Lung (tissue), 12 donors: Measurements from ENCODE around the gene SPOP. TPM values are rescaled to one million over a fixed set of nuclear protein-coding genes. Genes with fewer than 3 reads are reported as not detected.

Source experiments
- ATAC-seq: fragments of 200-7000 bp; cut with Tn5 transposase; one replicate; pipeline ENCODE4 v1.9.1; 2020; ENCODE audit warnings: moderate number of reproducible peaks; ENCODE audit not compliant: insufficient read depth, low FRiP score
- DNase-seq, 3 donors: peaks; one replicate each; pipeline ENCODE4 v3.0.0-alpha.2; 2013 to 2017
- H3K27ac ChIP-seq, 2 donors: one replicate each; pipeline ENCODE4 v1.5.1; 2013; ENCODE audit warnings: mild to moderate bottlenecking in 2 of 2, moderate library complexity in 2 of 2, control low read depth in 1 of 2, inconsistent platforms in 1 of 2, low read depth in 1 of 2, low read length in 1 of 2
- H3K27me3 ChIP-seq, 3 donors: one replicate each; pipeline ENCODE4 v1.5.1; 2013; ENCODE audit warnings: low read length in 2 of 3; ENCODE audit not compliant: control insufficient read depth in 3 of 3, insufficient read depth in 3 of 3
- H3K36me3 ChIP-seq, 4 donors: one replicate each; pipeline ENCODE4 v1.5.1; 2013; ENCODE audit warnings: low read length in 4 of 4, mild to moderate bottlenecking in 1 of 4, moderate library complexity in 1 of 4; ENCODE audit not compliant: control insufficient read depth in 4 of 4, insufficient read depth in 4 of 4
- H3K4me1 ChIP-seq, 5 donors: one replicate each; pipeline ENCODE4 v1.5.1; 2013; ENCODE audit warnings: low read length in 5 of 5, mild to moderate bottlenecking in 2 of 5, moderate library complexity in 1 of 5; ENCODE audit not compliant: control insufficient read depth in 5 of 5, insufficient read depth in 5 of 5
- H3K4me3 ChIP-seq: one replicate; pipeline ENCODE4 v1.5.1; 2013; ENCODE audit warnings: mild to moderate bottlenecking, control low read depth, moderate library complexity
- H3K9ac ChIP-seq, 2 donors: one replicate each; pipeline ENCODE4 v1.5.1; 2013; ENCODE audit warnings: low read length in 2 of 2, control low read depth in 1 of 2; ENCODE audit not compliant: insufficient read depth in 1 of 2
- H3K9me3 ChIP-seq, 4 donors: one replicate each; pipeline ENCODE4 v1.5.1; 2013; ENCODE audit warnings: low read length in 3 of 4, mild to moderate bottlenecking in 1 of 4, moderate library complexity in 1 of 4; ENCODE audit not compliant: control insufficient read depth in 4 of 4, insufficient read depth in 3 of 4
- CTCF ChIP-seq: IDR thresholded peaks from 2 replicates; pipeline ENCODE4 v1.5.1; 2012; ENCODE audit warnings: mild to moderate bottlenecking; ENCODE audit errors: control extremely low read depth, extremely low read depth
- WGBS, 2 donors: extraction: QIAGEN DNeasy Blood & Tissue Kit; methylation state at CpG; one replicate each; pipeline ENCODE4 v1.1.7; 2013; 5-methylcytosine and 5-hydroxymethylcytosine counted together
- polyA plus RNA-seq, 2 donors: library from polyadenylated mRNA; stranded (reverse); fragments of 200-250 nt; gene quantifications; one replicate each; pipeline ENCODE4 v1.2.1, GENCODE V29; 2013
- total RNA-seq, 2 donors: library from RNA; depleted of rRNA in 1 of 2; stranded (reverse); fragments of >200 nt in 1 of 2; gene quantifications; one replicate each; pipeline ENCODE4 v1.2.1, GENCODE V29; 2014 to 2021
- donor health status: control.
- donor health status: control.
- donor health status: Bipolar disorder and iron deficiency.
- donor health status: healthy.
- donor health status: DM: yes; HTN: yes; CAD: no.

SPOP gene
- total and polyA plus RNA-seq, 4 donors, result 28.7 to 98.0 (median 64.6) TPM

GRCh38 chr17:49723423-49723822, 45.5 kb upstream of the SPOP start:
- DNase-seq, result peak; percentile 79 to 92 (median 84)
- H3K4me3 ChIP-seq, result no peak overlapping the region
- WGBS, 2 donors, result 31 to 49% methylated on average over 8 of the region's 8 CpGs
- no peak for TF ChIP-seq CTCF
- H3K9ac ChIP-seq, result no peak overlapping the region
- peaks cover 0 to 2% (median 0%) of the 10 kb centered on the region in 4 donors for H3K9me3 ChIP-seq
- no peak for ATAC-seq
- peaks cover 5 to 18% (median 14%) of the 10 kb centered on the region in 5 donors for H3K4me1 ChIP-seq
- H3K27me3 ChIP-seq, result no peaks in the 10 kb centered on the region
- peak overlapping the region; percentile 27 to 67 for H3K27ac ChIP-seq
- H3K36me3 ChIP-seq, result peaks cover 0 to 20% (median 13%) of the 10 kb centered on the region in 4 donors

- Histone ChIP-seq H3K27ac (no peak overlapping the region), H3K36me3 (peaks cover 0 to 24% (median 18%) of the 10 kb centered on the region in 4 donors), H3K9ac (no peak overlapping the region), H3K4me3 (no peak overlapping the region), H3K4me1 (peaks cover 5 to 18% (median 14%) of the 10 kb centered on the region in 5 donors), H3K27me3 (no peaks in the 10 kb centered on the region), H3K9me3 (peaks cover 0 to 2% (median 0%) of the 10 kb centered on the region in 4 donors)
- WGBS, 2 donors, result 93 to 98% methylated on average over 3 of the region's 3 CpGs
- ATAC-seq (no peak), DNase-seq (no peak)
- no peak for TF ChIP-seq CTCF
Measured at GRCh38 chr17:49722066-49722465, 44.2 kb upstream of the SPOP start.

GRCh38 chr17:49717371-49717861, 39.5 kb upstream of the SPOP start:
- Histone ChIP-seq H3K27ac (peak overlapping the region in 1 of 2 donors; percentile 6), H3K4me1 (peaks cover 0 to 13% (median 3%) of the 10 kb centered on the region in 5 donors), H3K27me3 (no peaks in the 10 kb centered on the region), H3K4me3 (no peak overlapping the region), H3K9ac (no peak overlapping the region), H3K9me3 (no peaks in the 10 kb centered on the region), H3K36me3 (peaks cover 0 to 33% (median 22%) of the 10 kb centered on the region in 4 donors)
- 88% methylated on average over 10 of the region's 10 CpGs for WGBS, 2 donors
- TF ChIP-seq CTCF, result no peak
- ATAC-seq, result no peak
- no peak for DNase-seq
